Fibroblast of lung (primary cell): ENCODE results near the gene BCL2L13.

ENCODE experiments used
- CTCF ChIP-seq, 2 donors: IDR thresholded peaks in 1 of 2; conservative IDR thresholded peaks in 1 of 2; 1 replicate in 1 of 2; 2 replicates in 1 of 2; pipeline ENCODE4 v1.5.1; 2011 to 2012; ENCODE audit warnings: low read length in 2 of 2, control low read depth in 1 of 2, inconsistent platforms in 1 of 2, low read depth in 1 of 2, mild to moderate bottlenecking in 1 of 2
- EZH2 ChIP-seq: IDR thresholded peaks from 2 replicates; pipeline ENCODE4 v1.5.1; 2012; ENCODE audit warnings: low read length, control low read depth, mild to moderate bottlenecking; ENCODE audit errors: missing control alignments

DNA sequence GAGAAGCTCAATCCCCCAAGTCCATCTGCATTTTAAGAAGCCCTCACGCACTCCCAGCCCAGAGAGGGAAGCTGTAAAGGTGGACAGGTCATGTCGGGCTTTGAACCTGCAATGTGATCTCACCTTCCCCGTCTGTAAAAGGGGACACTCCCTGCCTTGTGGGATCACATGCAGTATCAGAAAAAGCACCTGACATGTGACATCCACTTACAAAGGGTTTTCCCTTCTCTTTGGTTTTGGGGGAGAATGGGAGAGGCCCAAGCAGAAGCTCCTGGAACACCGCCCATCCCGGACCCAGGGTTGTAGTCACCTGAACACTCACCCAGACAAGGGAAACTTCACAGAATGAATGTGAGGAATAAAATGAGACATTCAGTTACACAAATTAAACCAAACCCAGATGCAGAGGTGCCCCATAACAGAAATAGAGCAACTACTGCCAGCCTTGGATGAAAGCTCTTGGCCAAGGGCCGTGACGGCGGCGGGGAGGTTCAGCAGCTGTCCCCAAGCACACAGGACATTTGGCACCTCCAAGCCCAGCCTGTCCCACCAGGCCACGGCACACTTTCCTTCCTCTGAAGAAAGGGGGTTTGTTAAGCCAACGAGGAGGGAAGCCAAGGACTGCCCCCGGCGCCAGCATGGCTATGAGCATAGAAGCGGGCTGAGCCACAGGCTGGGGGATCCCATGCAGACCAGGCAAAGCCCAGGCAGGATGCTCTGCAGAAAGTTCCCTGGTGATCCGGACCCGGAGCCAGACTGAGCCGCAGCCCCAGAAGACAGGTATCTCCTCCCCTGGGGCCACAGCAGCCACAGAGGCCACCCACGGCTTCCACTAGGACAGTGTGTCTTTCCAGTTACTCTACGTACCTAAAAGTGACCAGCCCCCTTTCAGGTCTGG lies 131.9 kb downstream of the BCL2L13 start:
- no peak for TF ChIP-seq CTCF (conservative IDR thresholded peaks at IDR 0.05 in 1 of 2, IDR thresholded peaks at IDR 0.05 in 1 of 2; ENCODE audit: low read depth in 1 of 2, low read length in 2 of 2)
- no peak for TF ChIP-seq EZH2
